GM12891 (cell line): ENCODE results near the gene SUPV3L1.

Experiments
- PAX5 ChIP-seq: IDR thresholded peaks from 2 replicates; pipeline ENCODE4 v1.6.1; 2011; ENCODE audit warnings: low read length, moderate library complexity, mild to moderate bottlenecking; ENCODE audit not compliant: insufficient read depth, severe bottlenecking
- POLR2A ChIP-seq: IDR thresholded peaks from 2 replicates; pipeline ENCODE4 v1.6.1; 2011; ENCODE audit warnings: low read depth, low read length, control low read depth
- POLR2AphosphoS5 ChIP-seq: IDR thresholded peaks from 2 replicates; pipeline ENCODE4 v1.6.1; 2011; ENCODE audit warnings: low read depth, low read length, control low read depth
- SPI1 ChIP-seq: IDR thresholded peaks from 2 replicates; pipeline ENCODE4 v1.6.1; 2011; ENCODE audit warnings: low read depth, low read length, control low read depth
- TAF1 ChIP-seq: IDR thresholded peaks from 2 replicates; pipeline ENCODE4 v1.6.1; 2011; ENCODE audit warnings: low read depth, low read length, control low read depth

DNA sequence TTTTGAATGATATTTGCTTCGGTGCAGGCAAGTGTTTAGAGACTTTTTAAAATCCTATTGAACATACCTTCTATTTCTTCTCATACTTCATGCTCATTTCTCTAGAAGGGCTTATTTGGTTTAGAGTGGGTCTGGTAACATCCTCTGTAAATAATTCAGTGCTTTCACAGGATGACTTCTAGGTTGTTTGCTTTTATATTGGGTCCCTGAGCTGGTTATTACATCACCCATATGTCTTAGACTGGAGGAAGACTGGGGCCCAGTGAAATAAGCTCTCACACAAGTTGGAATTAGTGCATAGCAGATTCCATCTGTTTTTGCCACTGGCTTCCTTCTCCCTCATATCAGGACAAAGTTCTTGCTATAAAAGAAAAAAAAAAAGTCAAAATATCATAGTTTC is 6.5 kb downstream of the SUPV3L1 start:
- TF ChIP-seq POLR2A (no peak), POLR2AphosphoS5 (no peak), TAF1 (no peak), PAX5 (no peak), SPI1 (no peak)
